Loucy (cell line): ENCODE data around the gene TBC1D22A.

Experiments used
- H2AFZ ChIP-seq: fragments of 200-600 bp; sonication (generic); 2 replicates; pipeline ENCODE4 v1.6.0; 2016; ENCODE audit warnings: antibody characterized with exemption, mild to moderate bottlenecking, low read length, moderate library complexity
- H3F3A ChIP-seq: fragments of 200-600 bp; 2 replicates; pipeline ENCODE4 v1.6.0; 2016; ENCODE audit warnings: antibody characterized with exemption, low read depth, mild to moderate bottlenecking
- H3K27me3 ChIP-seq: fragments of 200-600 bp; sonication (generic); 2 replicates; pipeline ENCODE4 v1.6.1; 2014; ENCODE audit warnings: low read length, mild to moderate bottlenecking; ENCODE audit not compliant: insufficient read depth, poor library complexity, severe bottlenecking
- H3K36me3 ChIP-seq: fragments of 200-600 bp; sonication (generic); 2 replicates; pipeline ENCODE4 v1.6.1; 2016; ENCODE audit warnings: low read length; ENCODE audit not compliant: insufficient read depth
- H3K4me1 ChIP-seq: fragments of 200-600 bp; sonication (generic); 2 replicates; pipeline ENCODE4 v1.5.1; 2014; ENCODE audit warnings: low read length, mild to moderate bottlenecking; ENCODE audit not compliant: insufficient read depth, poor library complexity, severe bottlenecking
- H3K4me2 ChIP-seq: fragments of 200-600 bp; sonication (generic); 2 replicates; pipeline ENCODE4 v1.6.0; 2014; ENCODE audit warnings: antibody characterized with exemption, low read length, low read depth, mild to moderate bottlenecking; ENCODE audit not compliant: poor library complexity, severe bottlenecking
- H3K4me3 ChIP-seq: fragments of 200-600 bp; sonication (generic); 2 replicates; pipeline ENCODE4 v1.5.1; 2014; ENCODE audit warnings: low read length, mild to moderate bottlenecking, mixed read lengths; ENCODE audit not compliant: poor library complexity, severe bottlenecking
- H3K79me2 ChIP-seq: fragments of 200-600 bp; sonication (generic); 2 replicates; pipeline ENCODE4 v1.6.1; 2014; ENCODE audit warnings: low read length; ENCODE audit not compliant: insufficient read depth
- H3K9ac ChIP-seq: fragments of 200-600 bp; sonication (generic); 2 replicates; pipeline ENCODE4 v1.6.0; 2014; ENCODE audit warnings: mild to moderate bottlenecking, low read depth, low read length, moderate library complexity; ENCODE audit not compliant: poor library complexity, severe bottlenecking
- H3K9me2 ChIP-seq: fragments of 200-600 bp; sonication (generic); replicated peaks from 2 replicates; pipeline ENCODE4 v1.6.1; 2016; ENCODE audit warnings: low read depth, low read length, mixed read lengths
- H3K9me3 ChIP-seq: fragments of 200-600 bp; sonication (generic); 2 replicates; pipeline ENCODE4 v1.6.1; 2014; ENCODE audit warnings: mild to moderate bottlenecking, antibody characterized with exemption, low read length, low read depth; ENCODE audit not compliant: insufficient read depth
- H4K20me1 ChIP-seq: fragments of 200-600 bp; sonication (generic); 2 replicates; pipeline ENCODE4 v1.6.0; 2014; ENCODE audit warnings: antibody characterized with exemption, low read length, mild to moderate bottlenecking; ENCODE audit not compliant: insufficient read depth, poor library complexity, severe bottlenecking
- EZH2phosphoT487 ChIP-seq: fragments of 200-600 bp; IDR thresholded peaks from 2 replicates; pipeline ENCODE4 v1.6.1; 2018; ENCODE audit warnings: antibody characterized with exemption, mild to moderate bottlenecking, moderate library complexity, borderline replicate concordance
- TF ChIP-seq, protein P1 (sequence below): fragments of 200-600 bp; sonication (generic); conservative IDR thresholded peaks from 2 replicates; pipeline ENCODE4 v1.5.1; 2014; ENCODE audit warnings: mild to moderate bottlenecking, antibody characterized with exemption, low read length

Gene TBC1D22A

GRCh38 chr22:46931414-46931813 is 169.0 kb downstream of the TBC1D22A start:
- Histone ChIP-seq H3K79me2 (peaks cover 4% of the 10 kb centered on the region; the same call in 1 of the 2 replicates), H3K4me1 (peaks cover 34% of the 10 kb centered on the region), H3K27me3 (no peaks in the 10 kb centered on the region), H3K4me3 (no peak overlapping the region), H3K9ac (no peak overlapping the region), H4K20me1 (no peaks in the 10 kb centered on the region), H3K36me3 (peaks cover 3% of the 10 kb centered on the region; the same call in 1 of the 2 replicates), H3K9me3 (no peaks in the 10 kb centered on the region), H2AFZ (no peak overlapping the region), H3K9me2 (no peaks in the 10 kb centered on the region), H3K4me2 (no peak overlapping the region), H3F3A (no peaks in the 10 kb centered on the region)
- TF ChIP-seq, protein P1, sequence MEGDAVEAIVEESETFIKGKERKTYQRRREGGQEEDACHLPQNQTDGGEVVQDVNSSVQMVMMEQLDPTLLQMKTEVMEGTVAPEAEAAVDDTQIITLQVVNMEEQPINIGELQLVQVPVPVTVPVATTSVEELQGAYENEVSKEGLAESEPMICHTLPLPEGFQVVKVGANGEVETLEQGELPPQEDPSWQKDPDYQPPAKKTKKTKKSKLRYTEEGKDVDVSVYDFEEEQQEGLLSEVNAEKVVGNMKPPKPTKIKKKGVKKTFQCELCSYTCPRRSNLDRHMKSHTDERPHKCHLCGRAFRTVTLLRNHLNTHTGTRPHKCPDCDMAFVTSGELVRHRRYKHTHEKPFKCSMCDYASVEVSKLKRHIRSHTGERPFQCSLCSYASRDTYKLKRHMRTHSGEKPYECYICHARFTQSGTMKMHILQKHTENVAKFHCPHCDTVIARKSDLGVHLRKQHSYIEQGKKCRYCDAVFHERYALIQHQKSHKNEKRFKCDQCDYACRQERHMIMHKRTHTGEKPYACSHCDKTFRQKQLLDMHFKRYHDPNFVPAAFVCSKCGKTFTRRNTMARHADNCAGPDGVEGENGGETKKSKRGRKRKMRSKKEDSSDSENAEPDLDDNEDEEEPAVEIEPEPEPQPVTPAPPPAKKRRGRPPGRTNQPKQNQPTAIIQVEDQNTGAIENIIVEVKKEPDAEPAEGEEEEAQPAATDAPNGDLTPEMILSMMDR: 0 out of 2 replicates have a peak, but pooled peaks have one; percentile 7
- no peak for TF ChIP-seq EZH2phosphoT487

DNA sequence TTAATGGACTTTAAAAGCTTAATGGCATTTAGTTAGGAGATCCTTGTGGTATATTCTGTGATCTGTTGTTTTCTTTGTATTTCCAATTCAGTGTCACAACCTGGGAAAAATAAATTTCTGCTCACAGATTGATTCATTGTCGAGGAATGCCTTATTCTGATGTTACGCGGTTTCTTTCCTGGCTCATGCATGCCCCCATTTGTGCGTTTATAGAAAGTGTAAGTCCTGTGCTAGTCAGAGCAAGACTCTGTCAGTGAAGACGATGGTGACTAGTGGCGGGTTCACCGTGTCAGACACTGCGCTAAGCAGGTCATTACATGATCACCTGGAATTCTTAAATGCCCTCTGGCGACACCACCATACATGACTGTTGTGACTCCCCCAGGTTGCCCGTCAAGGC is 169.4 kb downstream of the TBC1D22A start:
- Histone ChIP-seq H3K4me3 (no peak overlapping the region), H3K4me2 (no peak overlapping the region), H4K20me1 (no peaks in the 10 kb centered on the region), H3K9me2 (no peaks in the 10 kb centered on the region), H3K36me3 (peaks cover 3% of the 10 kb centered on the region; the same call in 1 of the 2 replicates), H3K79me2 (peaks cover 4% of the 10 kb centered on the region; the same call in 1 of the 2 replicates), H3K9ac (no peak overlapping the region), H3K27me3 (no peaks in the 10 kb centered on the region), H3F3A (no peaks in the 10 kb centered on the region), H2AFZ (no peak overlapping the region), H3K9me3 (no peaks in the 10 kb centered on the region), H3K4me1 (peaks cover 36% of the 10 kb centered on the region)
- TF ChIP-seq, protein P1: no peak
- TF ChIP-seq EZH2phosphoT487: no peak

- Histone ChIP-seq H3F3A (no peaks in the 10 kb centered on the region), H2AFZ (no peak overlapping the region), H3K9me2 (no peaks in the 10 kb centered on the region), H3K79me2 (peaks cover 4% of the 10 kb centered on the region; the same call in 1 of the 2 replicates), H3K9me3 (no peaks in the 10 kb centered on the region), H3K9ac (no peak overlapping the region), H4K20me1 (no peaks in the 10 kb centered on the region), H3K27me3 (no peaks in the 10 kb centered on the region), H3K36me3 (peaks cover 3% of the 10 kb centered on the region; the same call in 1 of the 2 replicates), H3K4me1 (peaks cover 36% of the 10 kb centered on the region), H3K4me2 (peak overlapping the region; percentile 50), H3K4me3 (no peak overlapping the region)
- no peak for TF ChIP-seq EZH2phosphoT487
- TF ChIP-seq, protein P1: no peak
Observed at GRCh38 chr22:46933040-46933930, 170.8 kb downstream of the TBC1D22A start.
